ENCODE results near the gene CD40LG. TPM values are rescaled to one million over a fixed set of nuclear protein-coding genes. Genes with fewer than 3 reads are reported as not detected.

Gene CD40LG
- total and polyA plus RNA-seq, 2 experiments from 2014 or later = not detected

GRCh38 chrX:136659174-136659573, 11.2 kb downstream of the CD40LG start:
- Histone ChIP-seq H3K36me3 (replicated peaks; ENCODE audit: insufficient read depth, low read depth) (no peaks in the 10 kb centered on the region), H3K4me2 (no peak overlapping the region), H4K20me1 (ENCODE audit: insufficient read depth, poor library complexity, severe bottlenecking) (no peaks in the 10 kb centered on the region), H3K4me3 (no peak overlapping the region), H3K27me3 (no peaks in the 10 kb centered on the region), H3K4me1 (ENCODE audit: insufficient read depth) (no peaks in the 10 kb centered on the region), H3K79me2 (no peaks in the 10 kb centered on the region), H3K9me2 (replicated peaks; ENCODE audit: insufficient read depth) (no peaks in the 10 kb centered on the region), H3K27ac (no peak overlapping the region), H3K9me3 (ENCODE audit: low read depth) (no peaks in the 10 kb centered on the region), H2AFZ (no peak overlapping the region)
- no peak for TF ChIP-seq EZH2 (IDR thresholded peaks at IDR 0.05; ENCODE audit: borderline replicate concordance)
- no peak for TF ChIP-seq CTCF (IDR thresholded peaks at IDR 0.05; ENCODE audit: poor library complexity)
- no peak for TF ChIP-seq EZH2phosphoT487 (IDR thresholded peaks at IDR 0.05; ENCODE audit: low read depth, severe bottlenecking, unreplicated experiment)
- WGBS (ENCODE audit: low lambda C conversion rate, missing lambda C conversion rate) = 87% methylated on average over 9 of the region's 9 CpGs
- no peak for DNase-seq (ENCODE audit: low spot score)

- no peak for TF ChIP-seq EZH2phosphoT487 (IDR thresholded peaks at IDR 0.05; ENCODE audit: low read depth, severe bottlenecking, unreplicated experiment)
- TF ChIP-seq CTCF (IDR thresholded peaks at IDR 0.05; ENCODE audit: poor library complexity) = no peak
- TF ChIP-seq EZH2 (IDR thresholded peaks at IDR 0.05; ENCODE audit: borderline replicate concordance) = no peak
- 85% methylated on average over 1 of the region's 1 CpG for WGBS (ENCODE audit: low lambda C conversion rate, missing lambda C conversion rate)
- DNase-seq (ENCODE audit: low spot score) = no peak
- Histone ChIP-seq H2AFZ (no peak overlapping the region), H3K27me3 (no peaks in the 10 kb centered on the region), H3K27ac (no peak overlapping the region), H3K4me2 (no peak overlapping the region), H3K4me1 (ENCODE audit: insufficient read depth) (no peaks in the 10 kb centered on the region), H3K9me3 (ENCODE audit: low read depth) (no peaks in the 10 kb centered on the region), H3K4me3 (no peak overlapping the region), H4K20me1 (ENCODE audit: insufficient read depth, poor library complexity, severe bottlenecking) (no peaks in the 10 kb centered on the region), H3K36me3 (replicated peaks; ENCODE audit: insufficient read depth, low read depth) (no peaks in the 10 kb centered on the region), H3K79me2 (no peaks in the 10 kb centered on the region), H3K9me2 (replicated peaks; ENCODE audit: insufficient read depth) (no peaks in the 10 kb centered on the region)
Measured at GRCh38 chrX:136660896-136661295, 12.9 kb downstream of the CD40LG start.

GRCh38 chrX:136662104-136662503, 14.1 kb downstream of the CD40LG start:
- no peak overlapping the region for H2AFZ ChIP-seq
- no peak overlapping the region for H3K27ac ChIP-seq
- no peaks in the 10 kb centered on the region for H3K27me3 ChIP-seq
- no peaks in the 10 kb centered on the region for H3K4me1 ChIP-seq (ENCODE audit: insufficient read depth)
- no peak overlapping the region for H3K4me2 ChIP-seq
- no peaks in the 10 kb centered on the region for H4K20me1 ChIP-seq (ENCODE audit: insufficient read depth, poor library complexity, severe bottlenecking)
- no peaks in the 10 kb centered on the region for H3K79me2 ChIP-seq
- TF ChIP-seq CTCF (IDR thresholded peaks at IDR 0.05; ENCODE audit: poor library complexity) = no peak
- no peak for TF ChIP-seq EZH2phosphoT487 (IDR thresholded peaks at IDR 0.05; ENCODE audit: low read depth, severe bottlenecking, unreplicated experiment)
- TF ChIP-seq EZH2 (IDR thresholded peaks at IDR 0.05; ENCODE audit: borderline replicate concordance) = no peak
- WGBS (ENCODE audit: low lambda C conversion rate, missing lambda C conversion rate) = 60% methylated on average over 2 of the region's 2 CpGs
- no peaks in the 10 kb centered on the region for H3K36me3 ChIP-seq (replicated peaks; ENCODE audit: insufficient read depth, low read depth)
- no peak overlapping the region for H3K4me3 ChIP-seq
- DNase-seq (ENCODE audit: low spot score) = no peak
- H3K9me2 ChIP-seq (replicated peaks; ENCODE audit: insufficient read depth) = no peaks in the 10 kb centered on the region
- H3K9me3 ChIP-seq (ENCODE audit: low read depth) = no peaks in the 10 kb centered on the region

GRCh38 chrX:136662976-136663375, 15.0 kb downstream of the CD40LG start:
- Histone ChIP-seq H3K36me3 (replicated peaks; ENCODE audit: insufficient read depth, low read depth) (no peaks in the 10 kb centered on the region), H3K27ac (no peak overlapping the region), H3K79me2 (no peaks in the 10 kb centered on the region), H3K9me2 (replicated peaks; ENCODE audit: insufficient read depth) (no peaks in the 10 kb centered on the region), H2AFZ (no peak overlapping the region), H3K4me1 (ENCODE audit: insufficient read depth) (no peaks in the 10 kb centered on the region), H3K4me2 (no peak overlapping the region), H3K27me3 (no peaks in the 10 kb centered on the region), H3K4me3 (no peak overlapping the region), H4K20me1 (ENCODE audit: insufficient read depth, poor library complexity, severe bottlenecking) (no peaks in the 10 kb centered on the region), H3K9me3 (ENCODE audit: low read depth) (no peaks in the 10 kb centered on the region)
- DNase-seq (ENCODE audit: low spot score) = no peak
- 100% methylated on average over 1 of the region's 1 CpG for WGBS (ENCODE audit: low lambda C conversion rate, missing lambda C conversion rate)
- TF ChIP-seq CTCF (IDR thresholded peaks at IDR 0.05; ENCODE audit: poor library complexity) (no peak), EZH2phosphoT487 (IDR thresholded peaks at IDR 0.05; ENCODE audit: low read depth, severe bottlenecking, unreplicated experiment) (no peak), EZH2 (IDR thresholded peaks at IDR 0.05; ENCODE audit: borderline replicate concordance) (no peak)
